ENCODE data around the gene GAA. TPM values are rescaled to one million over a fixed set of nuclear protein-coding genes. Genes with fewer than 3 reads are reported as not detected.

Gene GAA
- total RNA-seq, 1 donor from 2014 or later = 19.6 TPM

- H3K36me3 Mint-ChIP-seq (ENCODE audit: low read depth) = peaks cover 5% of the 10 kb centered on the region
- H3K9me3 Mint-ChIP-seq = no peaks in the 10 kb centered on the region
- no peak overlapping the region for H3K27ac Mint-ChIP-seq
- DNase-seq = no peak
- ATAC-seq (ENCODE audit: low read depth) = no peak
- intact Hi-C loops (cut with micrococcal nuclease) = loop anchor here (5.0 kb wide), 2 partner anchors 98 to 157 kb away; partner anchors contain the start of gene RNF213
- peaks cover 21% of the 10 kb centered on the region for H3K4me1 Mint-ChIP-seq
- H3K27me3 Mint-ChIP-seq = no peaks in the 10 kb centered on the region
- ChIA-PET CTCF (no interaction called here), POLR2A (interaction anchor here (0.5 kb wide), 1 partner anchor 915 kb away, joined by 3 read pairs; no protein-coding TSS in a partner anchor)
- no peak overlapping the region for H3K4me3 Mint-ChIP-seq
- TF ChIP-seq CTCF (IDR thresholded peaks at IDR 0.05) = no peak
Measured at GRCh38 chr17:80104956-80105375, 3.6 kb downstream of the GAA start.

- CTCF ChIA-PET = no interaction called here
- H3K4me3 Mint-ChIP-seq = no peak overlapping the region
- no peak overlapping the region for H3K27ac Mint-ChIP-seq
- H3K4me1 Mint-ChIP-seq = peaks cover 13% of the 10 kb centered on the region
- POLR2A ChIA-PET = interaction anchor here (0.5 kb wide), 1 partner anchor 914 kb away, joined by 3 read pairs; no protein-coding TSS in a partner anchor
- H3K9me3 Mint-ChIP-seq = no peaks in the 10 kb centered on the region
- DNase-seq = no peak
- ATAC-seq (ENCODE audit: low read depth) = no peak
- H3K36me3 Mint-ChIP-seq (ENCODE audit: low read depth) = peaks cover 5% of the 10 kb centered on the region
- H3K27me3 Mint-ChIP-seq = no peaks in the 10 kb centered on the region
- no peak for TF ChIP-seq CTCF (IDR thresholded peaks at IDR 0.05)
- intact Hi-C loops (cut with micrococcal nuclease) = no loop called here
Measured at GRCh38 chr17:80105762-80106161, 4.4 kb downstream of the GAA start.

GRCh38 chr17:80106176-80106575, 4.8 kb downstream of the GAA start:
- intact Hi-C loops (cut with micrococcal nuclease) = no loop called here
- no peaks in the 10 kb centered on the region for H3K9me3 Mint-ChIP-seq
- H3K36me3 Mint-ChIP-seq (ENCODE audit: low read depth) = peaks cover 5% of the 10 kb centered on the region
- TF ChIP-seq CTCF (IDR thresholded peaks at IDR 0.05) = no peak
- H3K27me3 Mint-ChIP-seq = no peaks in the 10 kb centered on the region
- POLR2A ChIA-PET = no interaction called here
- peaks cover 10% of the 10 kb centered on the region for H3K4me1 Mint-ChIP-seq
- CTCF ChIA-PET = no interaction called here
- H3K27ac Mint-ChIP-seq = no peak overlapping the region
- H3K4me3 Mint-ChIP-seq = no peak overlapping the region
- DNase-seq (no peak), ATAC-seq (ENCODE audit: low read depth) (no peak)

GRCh38 chr17:80106751-80107150, 5.4 kb downstream of the GAA start:
- H3K27me3 Mint-ChIP-seq = no peaks in the 10 kb centered on the region
- ATAC-seq (ENCODE audit: low read depth) = no peak
- no peak overlapping the region for H3K4me3 Mint-ChIP-seq
- no peak for TF ChIP-seq CTCF (IDR thresholded peaks at IDR 0.05)
- peaks cover 5% of the 10 kb centered on the region for H3K36me3 Mint-ChIP-seq (ENCODE audit: low read depth)
- H3K9me3 Mint-ChIP-seq = no peaks in the 10 kb centered on the region
- H3K27ac Mint-ChIP-seq = no peak overlapping the region
- POLR2A ChIA-PET = no interaction called here
- CTCF ChIA-PET = no interaction called here
- intact Hi-C loops (cut with micrococcal nuclease) = no loop called here
- DNase-seq = no peak
- peaks cover 10% of the 10 kb centered on the region for H3K4me1 Mint-ChIP-seq

- Mint-ChIP-seq H3K27ac (no peak overlapping the region), H3K4me1 (peaks cover 5% of the 10 kb centered on the region), H3K4me3 (no peak overlapping the region), H3K36me3 (ENCODE audit: low read depth) (peaks cover 5% of the 10 kb centered on the region), H3K9me3 (no peaks in the 10 kb centered on the region), H3K27me3 (no peaks in the 10 kb centered on the region)
- intact Hi-C loops (cut with micrococcal nuclease) = no loop called here
- TF ChIP-seq CTCF (IDR thresholded peaks at IDR 0.05) = no peak
- ATAC-seq (ENCODE audit: low read depth) (no peak), DNase-seq (no peak)
- ChIA-PET CTCF (no interaction called here), POLR2A (no interaction called here)
Measured at GRCh38 chr17:80107231-80108021, 6.0 kb downstream of the GAA start.

Data from activated B cell treated with CpG ODN at 0.5 μM for 24 hours (primary cell).